Osteocyte (in vitro differentiated cells): ENCODE measurements around the gene ADAMTS2. TPM values are rescaled to one million over a fixed set of nuclear protein-coding genes. Genes with fewer than 3 reads are reported as not detected.

Experiments used
- DNase-seq: peaks from one replicate; pipeline ENCODE4 v3.0.0; 2021; ENCODE audit warnings: mixed read lengths; ENCODE audit not compliant: unreplicated experiment; ENCODE audit errors: extremely low spot score
- H3K27ac Mint-ChIP-seq: one replicate; pipeline ENCODE4 v1.8.0; 2021; ENCODE audit warnings: mild to moderate bottlenecking, mixed read lengths; ENCODE audit not compliant: unreplicated experiment
- H3K27me3 Mint-ChIP-seq: one replicate; pipeline ENCODE4 v1.8.0; 2021; ENCODE audit warnings: mixed read lengths; ENCODE audit not compliant: unreplicated experiment
- H3K36me3 Mint-ChIP-seq: one replicate; pipeline ENCODE4 v1.8.0; 2021; ENCODE audit warnings: mixed read lengths; ENCODE audit not compliant: unreplicated experiment
- H3K4me1 Mint-ChIP-seq: one replicate; pipeline ENCODE4 v1.8.0; 2021; ENCODE audit warnings: mixed read lengths; ENCODE audit not compliant: unreplicated experiment
- H3K4me3 Mint-ChIP-seq: one replicate; pipeline ENCODE4 v1.8.0; 2021; ENCODE audit warnings: mild to moderate bottlenecking, moderate library complexity, mixed read lengths; ENCODE audit not compliant: unreplicated experiment
- H3K9me3 Mint-ChIP-seq: one replicate; pipeline ENCODE4 v1.8.0; 2021; ENCODE audit warnings: mixed read lengths; ENCODE audit not compliant: unreplicated experiment
- total RNA-seq: library from RNA; stranded (reverse); gene quantifications from 2 replicates; pipeline ENCODE4 v1.2.1, GENCODE V29; 2021
- TF ChIP-seq, protein P1 (sequence below): fragments of 200-600 bp; sonication (generic); IDR thresholded peaks from 2 replicates; pipeline ENCODE4 v1.5.0; 2021; ENCODE audit warnings: antibody characterized with exemption, mild to moderate bottlenecking, moderate library complexity

Gene ADAMTS2
- total RNA-seq, 1 donor from 2014 or later = 12.2 TPM

DNA sequence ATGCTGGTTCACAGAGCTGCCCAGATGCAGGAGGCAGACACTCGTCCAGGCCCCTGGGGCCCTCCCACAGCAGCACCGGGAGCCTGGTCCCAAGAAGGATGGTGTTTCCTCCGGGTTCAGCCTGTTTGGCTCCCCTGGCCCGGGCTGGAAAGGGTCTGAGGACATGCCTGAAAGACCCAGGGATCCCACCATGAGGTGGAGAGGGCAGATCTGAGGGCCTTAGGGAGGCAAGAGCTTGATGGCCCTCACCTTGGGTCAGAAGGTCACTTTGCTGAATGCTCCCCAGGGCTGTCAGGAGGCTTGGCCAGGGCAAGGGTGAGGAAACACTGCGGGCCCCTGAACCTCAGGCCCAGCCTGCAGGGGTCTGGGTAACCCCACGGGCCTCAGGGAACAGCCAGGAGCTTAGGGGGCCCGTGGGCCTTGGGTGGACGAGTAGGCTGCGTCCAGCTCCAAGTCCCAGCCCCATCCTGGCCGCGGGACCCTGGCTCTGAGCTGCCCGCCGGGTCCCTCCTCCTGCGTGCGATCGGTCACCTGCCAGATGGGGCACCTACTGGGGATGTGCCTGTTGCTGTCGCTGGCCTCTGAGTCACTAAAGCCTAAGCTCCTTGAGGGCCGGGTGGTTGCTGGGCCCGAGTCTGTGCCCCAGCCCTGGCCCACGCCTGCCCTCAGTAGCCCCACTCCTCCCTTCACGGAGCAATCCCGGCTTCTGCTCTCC, 178.9 kb downstream of the ADAMTS2 start:
- no peaks in the 10 kb centered on the region for H3K27me3 Mint-ChIP-seq
- H3K27ac Mint-ChIP-seq = no peak overlapping the region
- no peak for DNase-seq
- H3K36me3 Mint-ChIP-seq = no peaks in the 10 kb centered on the region
- TF ChIP-seq, protein P1, sequence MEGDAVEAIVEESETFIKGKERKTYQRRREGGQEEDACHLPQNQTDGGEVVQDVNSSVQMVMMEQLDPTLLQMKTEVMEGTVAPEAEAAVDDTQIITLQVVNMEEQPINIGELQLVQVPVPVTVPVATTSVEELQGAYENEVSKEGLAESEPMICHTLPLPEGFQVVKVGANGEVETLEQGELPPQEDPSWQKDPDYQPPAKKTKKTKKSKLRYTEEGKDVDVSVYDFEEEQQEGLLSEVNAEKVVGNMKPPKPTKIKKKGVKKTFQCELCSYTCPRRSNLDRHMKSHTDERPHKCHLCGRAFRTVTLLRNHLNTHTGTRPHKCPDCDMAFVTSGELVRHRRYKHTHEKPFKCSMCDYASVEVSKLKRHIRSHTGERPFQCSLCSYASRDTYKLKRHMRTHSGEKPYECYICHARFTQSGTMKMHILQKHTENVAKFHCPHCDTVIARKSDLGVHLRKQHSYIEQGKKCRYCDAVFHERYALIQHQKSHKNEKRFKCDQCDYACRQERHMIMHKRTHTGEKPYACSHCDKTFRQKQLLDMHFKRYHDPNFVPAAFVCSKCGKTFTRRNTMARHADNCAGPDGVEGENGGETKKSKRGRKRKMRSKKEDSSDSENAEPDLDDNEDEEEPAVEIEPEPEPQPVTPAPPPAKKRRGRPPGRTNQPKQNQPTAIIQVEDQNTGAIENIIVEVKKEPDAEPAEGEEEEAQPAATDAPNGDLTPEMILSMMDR = no peak
- no peak overlapping the region for H3K4me3 Mint-ChIP-seq
- H3K4me1 Mint-ChIP-seq = no peaks in the 10 kb centered on the region
- peaks cover 14% of the 10 kb centered on the region for H3K9me3 Mint-ChIP-seq

DNA sequence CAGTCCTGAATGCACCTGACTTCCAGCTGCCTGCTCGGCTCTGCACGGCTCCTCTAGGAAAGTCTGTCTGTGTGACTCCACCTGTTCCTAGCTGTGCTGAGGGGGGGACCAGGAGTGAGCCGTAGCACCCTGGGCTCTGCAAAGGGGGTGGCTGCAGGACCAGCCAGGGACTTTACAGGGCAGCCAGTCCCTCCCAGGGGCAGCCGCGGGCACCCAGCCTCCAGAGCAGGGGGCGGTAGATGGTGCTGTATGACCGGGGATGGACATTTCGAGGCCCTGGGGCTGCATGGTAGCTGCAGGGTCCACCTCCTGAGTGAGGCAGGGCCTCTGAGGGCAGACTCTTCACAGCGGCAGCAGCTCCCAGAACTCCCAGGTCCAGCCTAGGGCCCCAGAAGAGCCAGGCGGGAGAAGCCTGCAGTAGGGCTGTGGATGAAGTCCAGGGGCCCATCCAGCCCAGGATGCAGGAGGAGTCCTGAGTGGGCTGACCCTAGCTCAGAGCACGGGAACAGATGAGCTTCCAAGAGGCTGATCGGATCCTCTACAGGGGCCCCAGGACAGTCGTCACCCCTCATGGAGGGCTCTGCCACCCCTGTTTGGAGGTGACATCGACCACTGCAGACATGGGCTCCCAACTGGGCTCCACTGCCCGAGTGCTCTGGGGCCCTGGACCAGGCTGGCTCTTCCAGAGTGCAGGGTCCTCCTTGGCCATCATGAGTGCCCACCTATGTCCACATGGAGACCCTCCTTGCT, 179.7 kb downstream of the ADAMTS2 start:
- H3K4me3 Mint-ChIP-seq = no peak overlapping the region
- no peak overlapping the region for H3K27ac Mint-ChIP-seq
- no peaks in the 10 kb centered on the region for H3K36me3 Mint-ChIP-seq
- TF ChIP-seq, protein P1 = no peak
- no peaks in the 10 kb centered on the region for H3K4me1 Mint-ChIP-seq
- no peaks in the 10 kb centered on the region for H3K27me3 Mint-ChIP-seq
- H3K9me3 Mint-ChIP-seq = peaks cover 21% of the 10 kb centered on the region
- no peak for DNase-seq

DNA sequence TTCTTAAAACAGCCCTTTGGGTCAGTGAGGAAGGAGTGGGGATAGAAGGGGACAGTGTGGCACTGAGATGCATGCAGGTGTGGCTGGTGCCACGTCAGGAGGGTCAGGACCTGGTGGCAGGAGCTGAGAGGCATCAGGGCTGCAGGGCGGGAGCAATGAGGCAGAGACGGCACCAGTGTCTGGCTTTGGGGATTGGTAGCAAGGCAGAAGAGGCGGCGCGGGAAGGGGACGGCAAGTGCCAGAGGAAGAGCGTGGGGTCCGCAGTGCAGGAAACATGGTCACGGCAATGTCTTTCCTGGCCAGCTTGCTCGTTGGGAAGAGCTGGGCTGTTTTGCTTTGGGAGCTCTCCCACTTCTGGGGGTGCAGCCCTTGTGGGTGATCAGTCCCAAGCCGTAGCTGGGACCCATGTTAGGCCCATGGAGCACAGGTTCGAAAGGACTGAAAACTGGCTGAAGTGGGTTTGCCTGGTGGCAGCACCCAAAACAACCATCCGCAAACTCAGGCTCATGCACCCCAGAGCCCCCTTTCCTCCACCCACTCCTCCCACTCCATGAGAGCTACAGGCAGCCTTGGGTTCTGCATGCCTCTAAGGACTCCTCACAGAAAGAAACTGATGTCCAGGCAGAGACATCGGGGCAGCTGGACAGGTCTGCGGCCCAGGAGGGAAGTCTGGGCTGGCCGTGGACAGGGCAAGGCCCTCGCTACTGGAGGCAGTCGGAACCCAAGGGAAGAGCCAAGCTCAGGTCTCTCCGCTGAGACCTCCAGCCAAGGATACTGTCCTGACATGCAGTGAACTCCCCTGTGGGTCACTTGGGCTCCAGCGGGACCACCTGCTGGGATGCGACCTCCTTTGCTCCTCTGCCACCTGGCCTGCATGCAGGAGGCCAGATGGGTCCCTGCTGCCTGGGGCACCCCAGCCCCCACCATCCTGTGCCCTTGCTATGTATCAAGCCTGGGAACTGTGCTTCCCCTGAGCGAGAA, 180.6 kb downstream of the ADAMTS2 start:
- no peaks in the 10 kb centered on the region for H3K4me1 Mint-ChIP-seq
- H3K36me3 Mint-ChIP-seq = no peaks in the 10 kb centered on the region
- H3K4me3 Mint-ChIP-seq = no peak overlapping the region
- H3K27me3 Mint-ChIP-seq = no peaks in the 10 kb centered on the region
- H3K27ac Mint-ChIP-seq = no peak overlapping the region
- H3K9me3 Mint-ChIP-seq = peaks cover 23% of the 10 kb centered on the region
- TF ChIP-seq, protein P1 = no peak
- DNase-seq = no peak

DNA sequence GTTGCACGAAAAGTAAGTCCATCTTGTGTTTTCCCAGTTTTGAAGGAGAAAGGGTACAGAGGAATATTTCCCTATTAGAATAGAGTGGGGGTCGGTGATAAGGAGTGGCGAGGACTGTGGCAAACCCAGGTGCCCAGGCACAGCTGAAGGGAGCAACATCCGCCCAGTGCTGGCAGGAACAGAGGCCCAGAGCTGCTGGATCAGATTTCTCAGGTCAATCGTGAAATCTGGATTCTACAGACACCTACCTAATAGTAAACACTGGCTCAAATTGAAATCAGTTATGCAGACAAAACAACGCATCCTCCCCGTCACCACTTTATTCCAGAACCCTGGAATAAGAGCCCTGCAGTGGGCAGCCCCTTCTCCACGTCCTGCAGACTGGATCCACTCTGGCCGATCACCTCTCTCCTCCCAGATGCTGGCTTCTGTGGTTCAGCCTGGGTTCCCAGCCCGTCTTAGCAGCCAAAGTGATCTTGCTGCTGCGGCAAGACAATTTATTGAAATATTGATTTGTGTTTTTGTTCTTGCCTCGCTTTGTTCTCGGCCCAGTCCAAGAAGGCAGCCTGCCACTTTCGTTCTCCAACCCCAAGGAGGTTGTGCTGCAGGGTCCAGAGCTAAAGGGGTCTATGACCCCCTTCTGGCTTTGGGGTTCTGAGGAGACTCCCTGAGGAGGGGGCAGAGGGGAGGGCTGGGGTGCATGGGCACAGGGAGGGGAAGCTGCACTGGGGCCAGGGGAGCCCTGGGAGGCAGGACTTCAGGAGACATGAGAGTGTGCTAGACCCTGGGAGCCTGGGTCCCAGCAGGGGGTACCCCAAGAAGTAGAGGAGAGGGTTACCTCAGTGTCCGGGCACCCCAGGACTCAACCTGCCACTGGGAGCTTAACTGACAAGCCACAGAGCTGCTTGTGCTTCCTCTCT, 181.8 kb downstream of the ADAMTS2 start:
- no peaks in the 10 kb centered on the region for H3K4me1 Mint-ChIP-seq
- peaks cover 27% of the 10 kb centered on the region for H3K9me3 Mint-ChIP-seq
- no peak for DNase-seq
- TF ChIP-seq, protein P1 = no peak
- no peak overlapping the region for H3K4me3 Mint-ChIP-seq
- H3K36me3 Mint-ChIP-seq = no peaks in the 10 kb centered on the region
- no peaks in the 10 kb centered on the region for H3K27me3 Mint-ChIP-seq
- H3K27ac Mint-ChIP-seq = no peak overlapping the region
